HepG2 (cell line): ENCODE measurements around the gene SH2D3A. TPM values are rescaled to one million over a fixed set of nuclear protein-coding genes. Genes with fewer than 3 reads are reported as not detected.

Source experiments
- CEBPB ChIP-seq: IDR thresholded peaks from 2 replicates; pipeline ENCODE4 v1.6.1; 2011; ENCODE audit warnings: low read depth, low read length, improper control_type of control experiment, borderline replicate concordance
- ERF ChIP-seq: IDR thresholded peaks from 2 replicates; pipeline ENCODE4 v1.6.1; 2018; ENCODE audit warnings: missing biosample characterization, missing genetic modification reagents
- EZH2 ChIP-seq: conservative IDR thresholded peaks from 2 replicates; pipeline ENCODE4 v1.6.1; 2012; ENCODE audit warnings: mild to moderate bottlenecking, low read depth, low read length, moderate library complexity
- JUN ChIP-seq: sonication (generic); formaldehyde crosslinking; IDR thresholded peaks from 2 replicates; pipeline ENCODE4 v1.4.0; 2020; ENCODE audit warnings: mild to moderate bottlenecking, missing genetic modification reagents
- KDM1A ChIP-seq: IDR thresholded peaks from 2 replicates; pipeline ENCODE4 v1.6.1; 2016; ENCODE audit warnings: missing compliant biosample characterization
- MED13 ChIP-seq: sonication (generic); formaldehyde crosslinking; IDR thresholded peaks from 2 replicates; pipeline ENCODE4 v1.5.0; 2020; ENCODE audit warnings: missing genetic modification reagents
- MEIS2 ChIP-seq: sonication (generic); formaldehyde crosslinking; IDR thresholded peaks from 2 replicates; pipeline ENCODE4 v1.9.0; 2021; ENCODE audit warnings: mild to moderate bottlenecking, missing genetic modification reagents
- NCOA1 ChIP-seq: sonication (generic); formaldehyde crosslinking; IDR thresholded peaks from 2 replicates; pipeline ENCODE4 v1.9.0; 2021; ENCODE audit warnings: missing genetic modification reagents
- NKX3-1 ChIP-seq: sonication (generic); formaldehyde crosslinking; IDR thresholded peaks from 2 replicates; pipeline ENCODE4 v1.5.0; 2020; ENCODE audit warnings: missing genetic modification reagents
- PRDM10 ChIP-seq: sonication (generic); formaldehyde crosslinking; IDR thresholded peaks from 2 replicates; pipeline ENCODE4 v1.4.0; 2020; ENCODE audit warnings: low read depth, missing genetic modification reagents
- TBL1XR1 ChIP-seq: fragments of 150-350 bp; IDR thresholded peaks from 2 replicates; pipeline ENCODE4 v1.6.1; 2014; ENCODE audit warnings: borderline replicate concordance, low read length; ENCODE audit not compliant: partially characterized antibody
- ZFP36L1 ChIP-seq: sonication (generic); formaldehyde crosslinking; IDR thresholded peaks from 2 replicates; pipeline ENCODE4 v1.8.0; 2022; ENCODE audit warnings: mild to moderate bottlenecking, missing genetic modification reagents, moderate library complexity
- ZNF10 ChIP-seq: sonication (generic); formaldehyde crosslinking; IDR thresholded peaks from 2 replicates; pipeline ENCODE4 v1.4.0; 2020; ENCODE audit warnings: mild to moderate bottlenecking, low read depth, missing genetic modification reagents, borderline replicate concordance
- ZNF34 ChIP-seq: sonication (generic); formaldehyde crosslinking; IDR thresholded peaks from 2 replicates; pipeline ENCODE4 v1.4.0; 2020; ENCODE audit warnings: mild to moderate bottlenecking, missing genetic modification reagents, borderline replicate concordance
- ZNF460 ChIP-seq: sonication (generic); formaldehyde crosslinking; IDR thresholded peaks from 2 replicates; pipeline ENCODE4 v1.5.1; 2020; ENCODE audit warnings: missing genetic modification reagents, mild to moderate bottlenecking, borderline replicate concordance
- polyA plus RNA-seq, 8 experiments: library from polyadenylated mRNA; depleted of rRNA in 3 of 8; stranded (reverse) in 7 of 8; unstranded in 1 of 8; fragments of >200 nt; fragmentation: Illumina TruSeq in 4 of 8; extraction: Trizol in 4 of 8; gene quantifications; 2 replicates each; pipeline versions ENCODE4 v1.2.1 to v1.2.3, GENCODE V29; 2011 to 2016; ENCODE audit warnings: low read depth in 4 of 8, missing spikeins in 1 of 8, mixed read lengths in 1 of 8; ENCODE audit not compliant: insufficient read depth in 1 of 8
- total RNA-seq, 5 experiments: library from RNA; depleted of rRNA; stranded (reverse); fragments of >200 nt; fragmentation: Illumina TruSeq; extraction: Trizol; gene quantifications; 2 replicates each; pipeline ENCODE4 v1.2.3, GENCODE V29; 2016; ENCODE audit warnings: low read depth in 1 of 5
- TF ChIP-seq, protein P1 (sequence below): sonication (generic); formaldehyde crosslinking; IDR thresholded peaks from 2 replicates; pipeline ENCODE4 v1.8.1; 2023; ENCODE audit warnings: missing genetic modification reagents, inconsistent platforms, borderline replicate concordance
- TF ChIP-seq, protein P2 (sequence below): sonication (generic); formaldehyde crosslinking; IDR thresholded peaks from 2 replicates; pipeline ENCODE4 v1.5.1; 2020; ENCODE audit warnings: mild to moderate bottlenecking, missing genetic modification reagents, moderate library complexity
- TF ChIP-seq, protein P3 (sequence below): sonication (generic); formaldehyde crosslinking; IDR thresholded peaks from 2 replicates; pipeline ENCODE4 v1.4.0; 2020; ENCODE audit warnings: missing genetic modification reagents
- TF ChIP-seq, protein P4 (sequence below): sonication (generic); formaldehyde crosslinking; IDR thresholded peaks from 2 replicates; pipeline ENCODE4 v1.8.1; 2023; ENCODE audit warnings: mild to moderate bottlenecking, moderate library complexity, missing genetic modification reagents

SH2D3A gene
- total and polyA plus RNA-seq, 2 of the 13 experiments (the other 11 are each of a cell fraction or from before 2014, with no cell fraction given) = 1.0 to 2.2 TPM

- TF ChIP-seq, protein P1, sequence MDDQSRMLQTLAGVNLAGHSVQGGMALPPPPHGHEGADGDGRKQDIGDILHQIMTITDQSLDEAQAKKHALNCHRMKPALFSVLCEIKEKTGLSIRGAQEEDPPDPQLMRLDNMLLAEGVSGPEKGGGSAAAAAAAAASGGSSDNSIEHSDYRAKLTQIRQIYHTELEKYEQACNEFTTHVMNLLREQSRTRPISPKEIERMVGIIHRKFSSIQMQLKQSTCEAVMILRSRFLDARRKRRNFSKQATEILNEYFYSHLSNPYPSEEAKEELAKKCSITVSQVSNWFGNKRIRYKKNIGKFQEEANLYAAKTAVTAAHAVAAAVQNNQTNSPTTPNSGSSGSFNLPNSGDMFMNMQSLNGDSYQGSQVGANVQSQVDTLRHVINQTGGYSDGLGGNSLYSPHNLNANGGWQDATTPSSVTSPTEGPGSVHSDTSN (CRISPR knock-in tag) = no peak
- peak; percentile 9; the same call in 1 of the 2 replicates for TF ChIP-seq ZFP36L1 (CRISPR knock-in tag)
- no peak for TF ChIP-seq TBL1XR1
- TF ChIP-seq MED13 = 0 out of 2 replicates have a peak, but pooled peaks have one; percentile 46
- no peak for TF ChIP-seq CEBPB
- TF ChIP-seq EZH2 = no peak
- TF ChIP-seq JUN (CRISPR knock-in tag) = no peak
- TF ChIP-seq, protein P2, sequence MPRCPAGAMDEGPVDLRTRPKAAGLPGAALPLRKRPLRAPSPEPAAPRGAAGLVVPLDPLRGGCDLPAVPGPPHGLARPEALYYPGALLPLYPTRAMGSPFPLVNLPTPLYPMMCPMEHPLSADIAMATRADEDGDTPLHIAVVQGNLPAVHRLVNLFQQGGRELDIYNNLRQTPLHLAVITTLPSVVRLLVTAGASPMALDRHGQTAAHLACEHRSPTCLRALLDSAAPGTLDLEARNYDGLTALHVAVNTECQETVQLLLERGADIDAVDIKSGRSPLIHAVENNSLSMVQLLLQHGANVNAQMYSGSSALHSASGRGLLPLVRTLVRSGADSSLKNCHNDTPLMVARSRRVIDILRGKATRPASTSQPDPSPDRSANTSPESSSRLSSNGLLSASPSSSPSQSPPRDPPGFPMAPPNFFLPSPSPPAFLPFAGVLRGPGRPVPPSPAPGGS = no peak; the same call in 1 of the 2 replicates
- peak; percentile 71 for TF ChIP-seq ERF (CRISPR knock-in tag)
- TF ChIP-seq NCOA1 = no peak
- no peak for TF ChIP-seq ZNF460 (CRISPR knock-in tag)
- TF ChIP-seq, protein P3, sequence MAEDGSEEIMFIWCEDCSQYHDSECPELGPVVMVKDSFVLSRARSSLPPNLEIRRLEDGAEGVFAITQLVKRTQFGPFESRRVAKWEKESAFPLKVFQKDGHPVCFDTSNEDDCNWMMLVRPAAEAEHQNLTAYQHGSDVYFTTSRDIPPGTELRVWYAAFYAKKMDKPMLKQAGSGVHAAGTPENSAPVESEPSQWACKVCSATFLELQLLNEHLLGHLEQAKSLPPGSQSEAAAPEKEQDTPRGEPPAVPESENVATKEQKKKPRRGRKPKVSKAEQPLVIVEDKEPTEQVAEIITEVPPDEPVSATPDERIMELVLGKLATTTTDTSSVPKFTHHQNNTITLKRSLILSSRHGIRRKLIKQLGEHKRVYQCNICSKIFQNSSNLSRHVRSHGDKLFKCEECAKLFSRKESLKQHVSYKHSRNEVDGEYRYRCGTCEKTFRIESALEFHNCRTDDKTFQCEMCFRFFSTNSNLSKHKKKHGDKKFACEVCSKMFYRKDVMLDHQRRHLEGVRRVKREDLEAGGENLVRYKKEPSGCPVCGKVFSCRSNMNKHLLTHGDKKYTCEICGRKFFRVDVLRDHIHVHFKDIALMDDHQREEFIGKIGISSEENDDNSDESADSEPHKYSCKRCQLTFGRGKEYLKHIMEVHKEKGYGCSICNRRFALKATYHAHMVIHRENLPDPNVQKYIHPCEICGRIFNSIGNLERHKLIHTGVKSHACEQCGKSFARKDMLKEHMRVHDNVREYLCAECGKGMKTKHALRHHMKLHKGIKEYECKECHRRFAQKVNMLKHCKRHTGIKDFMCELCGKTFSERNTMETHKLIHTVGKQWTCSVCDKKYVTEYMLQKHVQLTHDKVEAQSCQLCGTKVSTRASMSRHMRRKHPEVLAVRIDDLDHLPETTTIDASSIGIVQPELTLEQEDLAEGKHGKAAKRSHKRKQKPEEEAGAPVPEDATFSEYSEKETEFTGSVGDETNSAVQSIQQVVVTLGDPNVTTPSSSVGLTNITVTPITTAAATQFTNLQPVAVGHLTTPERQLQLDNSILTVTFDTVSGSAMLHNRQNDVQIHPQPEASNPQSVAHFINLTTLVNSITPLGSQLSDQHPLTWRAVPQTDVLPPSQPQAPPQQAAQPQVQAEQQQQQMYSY (CRISPR knock-in tag) = no peak
- no peak for TF ChIP-seq NKX3-1 (CRISPR knock-in tag)
- TF ChIP-seq, protein P4, sequence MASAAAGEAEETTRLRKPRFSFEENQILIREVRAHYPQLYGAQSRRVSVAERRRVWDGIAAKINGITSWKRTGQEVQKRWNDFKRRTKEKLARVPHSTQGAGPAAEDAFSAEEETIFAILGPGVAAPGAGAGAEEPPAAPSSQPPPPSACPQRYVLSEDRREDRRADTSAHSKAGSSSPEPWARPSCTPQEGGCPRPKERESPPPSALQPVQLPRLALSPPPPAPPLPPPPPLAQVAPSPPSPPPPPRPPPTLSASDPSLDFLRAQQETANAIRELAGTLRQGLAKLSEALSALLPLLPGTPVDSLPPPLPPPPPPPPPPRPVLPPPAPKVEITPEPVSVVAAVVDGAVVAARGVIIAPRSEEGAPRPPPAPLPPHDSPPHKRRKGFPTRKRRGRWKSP = no peak
- TF ChIP-seq ZNF34 = no peak
- TF ChIP-seq KDM1A = no peak
- TF ChIP-seq MEIS2 = peak; percentile 68; the same call in 1 of the 2 replicates
- peak; percentile 83 for TF ChIP-seq PRDM10 (CRISPR knock-in tag)
- no peak for TF ChIP-seq ZNF10 (CRISPR knock-in tag)
Measured at GRCh38 chr19:6730153-6730804, 37.0 kb downstream of the SH2D3A start (continued).
